ENCODE measurements around the gene QKI. TPM values are rescaled to one million over a fixed set of nuclear protein-coding genes. Genes with fewer than 3 reads are reported as not detected.

Gene QKI
- total RNA-seq, 2 donors from 2014 or later = 127 to 192 TPM

- Histone ChIP-seq H3K4me3 (no peak overlapping the region), H3K9me3 (peaks cover 5% of the 10 kb centered on the region), H3K27me3 (replicated peaks; ENCODE audit: insufficient read depth) (peaks cover 5% of the 10 kb centered on the region), H3K4me1 (ENCODE audit: control insufficient read depth in 1 of 2, low read depth in 2 of 2) (no peaks in the 10 kb centered on the region), H3K27ac (no peak overlapping the region), H3K36me3 (no peaks in the 10 kb centered on the region)
- ATAC-seq (ENCODE audit: insufficient number of reproducible peaks, low FRiP score, low read depth) (no peak), DNase-seq (ENCODE audit: low spot score) (no peak)
- TF ChIP-seq CTCF (IDR thresholded peaks at IDR 0.05) = no peak
Measured at GRCh38 chr6:163627274-163628062, 212.9 kb downstream of the QKI start.

Data from thoracic aorta (tissue), 2 donors.